Hepatocyte (in vitro differentiated cells): Measurements from ENCODE around the gene DAPK2.

ENCODE experiments used
- CTCF ChIP-seq: fragments of 200-600 bp; sonication (generic); IDR thresholded peaks from 2 replicates; pipeline ENCODE4 v1.5.1; 2016; ENCODE audit warnings: antibody characterized with exemption, mild to moderate bottlenecking; ENCODE audit not compliant: poor library complexity
- EZH2 ChIP-seq: fragments of 200-600 bp; sonication (generic); IDR thresholded peaks from 2 replicates; pipeline ENCODE4 v1.6.1; 2016; ENCODE audit warnings: antibody characterized with exemption, mild to moderate bottlenecking, borderline replicate concordance
- EZH2phosphoT487 ChIP-seq: fragments of 200-600 bp; sonication (generic); IDR thresholded peaks from one replicate; pipeline ENCODE4 v1.6.1; 2018; ENCODE audit warnings: antibody characterized with exemption, mild to moderate bottlenecking, low read depth, moderate library complexity; ENCODE audit not compliant: unreplicated experiment, severe bottlenecking

GRCh38 chr15:64026591-64026990 is 19.7 kb downstream of the DAPK2 start:
- TF ChIP-seq CTCF: no peak
- TF ChIP-seq EZH2: no peak
- no peak for TF ChIP-seq EZH2phosphoT487
